DMS53 treated with DMSO at 0.1 percent for 48 hours (cell line): ENCODE results near the gene ELP5.
"Not testable (repeated sequence)": the region's sequence is repeated elsewhere in the genome, so short reads cannot be mapped to it uniquely, and the experiment has no call there.

ENCODE experiments used
- DNase-seq: peaks from one replicate; lab custom pipeline; 2025; ENCODE audit not compliant: unreplicated experiment; lab: John Stamatoyannopoulos, UW

ELP5 gene

DNA sequence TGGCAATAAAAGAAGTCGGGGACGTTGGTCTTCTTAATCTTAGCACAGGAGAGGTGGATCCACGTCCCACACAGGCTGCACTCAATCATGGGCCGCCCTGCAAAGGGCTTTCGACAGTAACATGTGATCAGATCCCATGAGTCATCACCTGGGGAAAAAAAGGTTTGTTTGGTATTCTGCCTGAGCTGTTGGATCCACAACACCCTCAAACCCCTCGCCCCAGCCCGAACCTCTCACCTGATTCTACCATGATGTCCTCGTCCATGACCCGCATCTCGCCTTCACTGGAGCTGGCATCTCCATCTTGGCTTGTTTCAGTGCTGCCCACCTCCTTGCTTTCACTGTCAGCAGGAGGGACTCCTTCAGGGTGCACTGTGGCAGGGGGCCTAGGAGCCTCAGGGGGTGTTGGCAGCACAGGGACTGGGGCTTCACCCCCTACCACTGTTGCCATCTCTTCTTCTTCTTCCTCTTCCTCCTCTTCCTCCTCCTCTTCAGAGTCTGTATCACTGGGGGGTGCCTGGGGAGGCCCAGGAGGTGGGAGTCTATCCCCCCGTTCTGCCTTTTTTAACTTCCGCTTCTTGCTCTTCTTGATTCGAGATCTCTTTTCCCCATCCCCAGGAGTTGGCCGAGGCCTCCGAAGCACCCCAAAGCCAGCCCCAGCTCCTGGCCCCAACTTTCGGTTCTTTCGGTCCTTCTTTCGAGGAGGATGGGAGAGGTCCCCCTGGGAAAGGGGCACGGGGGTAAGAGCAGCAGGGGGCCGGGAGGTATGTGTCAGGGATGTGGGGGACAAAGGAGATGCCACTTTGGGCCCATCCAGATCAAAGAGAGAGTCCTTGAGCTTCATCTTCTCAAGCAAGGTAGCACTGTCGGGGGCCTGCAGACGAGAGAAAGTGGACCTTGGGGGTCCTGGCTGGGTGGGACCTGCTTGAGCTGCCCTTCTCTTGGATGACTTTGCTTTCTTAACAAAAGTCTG is 16.0 kb upstream of the ELP5 start:
- no peak for DNase-seq

- no peak for DNase-seq
Observed at GRCh38 chr17:7236808-7237207, 15.2 kb upstream of the ELP5 start.

GRCh38 chr17:7237266-7237760 is 14.7 kb upstream of the ELP5 start:
- no peak for DNase-seq

DNA sequence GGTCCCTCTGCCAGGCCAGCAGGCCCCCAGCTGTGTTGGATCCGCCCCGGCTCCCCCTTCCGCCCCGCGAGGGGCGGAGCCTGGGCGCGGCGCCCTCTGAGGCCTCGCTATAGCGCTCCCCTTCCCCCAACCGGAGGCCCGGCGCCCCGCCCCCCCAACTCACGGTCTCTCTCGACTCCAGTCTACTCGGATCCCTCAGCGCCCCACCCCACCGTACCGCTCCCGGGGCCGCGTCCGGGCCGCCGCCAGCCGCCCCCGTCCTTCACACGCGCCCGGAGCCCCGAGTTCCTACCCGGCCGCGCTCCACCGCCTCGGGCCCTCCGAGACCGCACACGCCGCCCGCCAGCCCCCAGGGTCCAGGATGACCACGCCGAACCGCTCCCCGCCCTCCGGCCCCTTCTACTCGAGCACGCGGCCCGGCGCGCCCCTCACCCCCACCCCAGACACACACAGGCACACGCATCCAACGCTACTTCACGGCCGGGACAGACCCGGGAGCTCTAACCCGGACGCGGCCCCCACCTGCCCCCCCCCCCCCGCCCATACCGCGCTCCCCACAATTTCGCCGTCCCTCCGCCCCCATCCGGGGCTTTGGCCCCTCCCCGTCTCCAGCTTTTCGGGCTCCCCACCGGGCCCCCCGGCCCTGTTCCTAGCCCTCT is 14.1 kb upstream of the ELP5 start:
- no peak for DNase-seq

- no peak for DNase-seq
Observed at GRCh38 chr17:7238420-7239090, 13.5 kb upstream of the ELP5 start.

DNA sequence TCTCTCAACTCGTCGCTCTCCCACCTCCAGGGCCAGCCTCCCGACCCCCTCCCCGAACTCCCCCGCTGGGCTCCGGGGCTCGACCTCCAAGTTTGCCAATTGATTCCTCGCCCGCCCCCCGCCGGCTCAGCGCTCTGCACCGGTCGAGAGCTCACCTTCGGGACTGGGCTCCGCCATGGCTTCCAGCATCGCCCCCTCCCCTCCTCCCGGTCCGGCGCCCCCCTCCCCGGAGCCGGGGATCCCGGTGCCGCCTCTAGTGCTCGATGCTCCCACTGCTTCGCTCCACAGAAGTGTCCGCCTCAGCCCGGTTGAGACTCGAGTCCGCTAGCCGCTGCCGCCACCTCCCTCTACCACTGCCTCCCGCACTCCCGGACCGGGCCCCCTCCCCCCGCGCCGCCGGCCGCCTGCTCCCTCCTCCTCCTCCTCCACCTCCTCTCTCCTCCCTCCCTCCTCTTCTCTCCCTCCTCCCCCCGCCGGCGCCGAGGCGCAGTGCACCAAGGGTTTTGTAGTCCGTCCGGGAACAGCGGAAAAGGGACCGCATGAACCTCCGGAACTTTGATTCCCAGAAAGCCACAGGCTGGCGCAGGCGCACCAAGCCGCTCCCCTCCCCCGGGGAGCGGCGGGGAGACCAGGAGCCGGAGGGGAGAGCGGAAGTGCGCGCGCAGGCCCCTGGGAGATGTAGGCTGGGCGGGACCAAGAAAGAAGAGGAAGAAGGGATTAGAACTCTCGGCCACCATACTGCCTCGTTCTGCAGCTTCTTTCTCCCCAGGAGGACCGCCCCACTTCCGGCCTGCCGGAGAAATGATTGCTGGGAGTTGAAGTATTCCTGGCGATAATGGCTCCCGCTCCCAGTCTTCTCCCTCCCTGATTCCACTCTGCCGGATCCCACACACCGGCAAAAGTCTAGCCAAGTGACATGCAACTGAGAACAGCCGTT is 12.7 kb upstream of the ELP5 start, which contains the start of gene PHF23:
TSS of gene PHF23 (minus strand) at position 367 of the 937 bp plus-strand sequence. CDS start at position 189, 178 bp downstream.
- DNase-seq: peak; percentile 99

DNA sequence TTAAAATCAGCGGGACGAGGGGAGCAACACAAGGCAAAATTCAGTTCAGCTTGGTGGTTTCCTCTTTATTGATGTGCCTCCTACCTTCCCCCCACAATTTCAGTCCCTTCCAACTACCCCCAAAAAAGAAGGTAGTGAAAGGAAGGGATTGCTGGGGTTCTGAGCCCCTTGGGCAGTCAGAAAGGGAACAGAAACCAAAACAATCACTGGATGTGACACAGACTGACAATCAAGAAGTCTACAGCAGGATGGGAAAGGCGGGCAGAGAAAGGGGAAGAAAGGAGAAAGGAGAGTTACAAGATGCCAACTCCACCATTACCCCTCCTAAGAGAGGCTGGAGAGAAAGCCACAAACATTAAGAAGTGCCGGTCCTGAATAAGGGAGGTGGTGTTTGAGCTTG is 11.6 kb upstream of the ELP5 start:
- DNase-seq: no peak

GRCh38 chr17:7241090-7241733 is 10.8 kb upstream of the ELP5 start:
- DNase-seq: no peak

GRCh38 chr17:7241783-7242716 is 10.0 kb upstream of the ELP5 start, which contains the start of gene GABARAP:
TSS of gene GABARAP (minus strand) at chr17:7242449. CDS start at chr17:7242330, 119 bp downstream.
- DNase-seq: peak; percentile 94

- DNase-seq: peak; percentile 96
Observed at GRCh38 chr17:7242717-7243452, 9.1 kb upstream of the ELP5 start.

DNA sequence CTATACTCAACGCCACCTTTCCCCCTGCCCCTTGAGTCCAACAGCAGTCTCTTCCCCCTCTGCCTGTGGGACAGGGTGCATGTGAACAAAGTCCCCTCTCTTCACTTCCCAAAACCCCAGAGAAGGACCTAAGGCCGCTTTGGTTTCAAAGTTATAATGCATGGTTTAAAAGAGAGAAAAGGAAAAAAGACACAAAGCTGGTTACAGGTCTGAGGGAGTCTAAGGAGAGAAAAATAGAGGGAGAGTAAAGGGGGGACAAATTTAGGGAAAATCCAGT is 8.6 kb upstream of the ELP5 start:
- DNase-seq: no peak

DNA sequence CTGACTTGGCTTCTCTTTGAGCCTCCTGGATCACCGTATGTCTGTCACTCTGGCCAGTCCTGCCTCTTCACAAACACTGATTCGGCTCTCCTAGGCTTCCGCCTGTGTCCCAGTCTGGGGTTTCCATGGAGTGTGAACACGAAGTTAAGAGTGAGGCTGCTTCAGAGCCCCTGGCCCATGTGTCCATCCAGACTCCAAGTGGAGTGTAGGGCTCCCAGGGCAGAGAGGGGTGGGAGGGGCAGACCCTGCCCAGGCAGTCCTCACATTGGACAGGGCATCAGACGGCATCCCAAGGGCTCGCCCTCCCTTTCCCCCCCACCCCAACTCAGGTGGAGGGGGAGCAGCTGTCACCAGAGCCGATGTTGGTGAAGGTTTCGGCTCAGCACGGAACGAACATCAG is 8.2 kb upstream of the ELP5 start:
- DNase-seq: not testable (repeated sequence)

GRCh38 chr17:7246779-7247178 is 5.2 kb upstream of the ELP5 start:
- no peak for DNase-seq

DNA sequence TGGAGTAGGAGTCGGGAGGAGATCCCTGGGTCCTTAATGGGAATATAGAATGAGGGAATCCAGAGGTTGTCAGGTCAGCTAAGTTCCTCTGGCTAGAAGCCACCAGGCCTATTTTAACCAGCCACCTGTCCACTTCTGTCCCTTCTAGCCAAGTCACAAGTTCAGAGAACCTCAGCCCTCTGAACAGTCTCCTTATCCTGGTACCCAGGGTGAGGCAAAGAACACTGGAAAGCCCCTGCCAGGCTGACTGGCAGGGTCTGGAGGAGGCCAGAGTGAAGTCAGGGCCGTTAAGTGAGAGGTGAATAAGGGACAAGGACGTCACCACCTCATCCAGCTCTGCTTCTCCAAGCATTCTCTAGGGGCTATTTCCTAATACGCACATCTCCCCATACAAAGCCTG is 3.2 kb upstream of the ELP5 start:
- DNase-seq: no peak

DNA sequence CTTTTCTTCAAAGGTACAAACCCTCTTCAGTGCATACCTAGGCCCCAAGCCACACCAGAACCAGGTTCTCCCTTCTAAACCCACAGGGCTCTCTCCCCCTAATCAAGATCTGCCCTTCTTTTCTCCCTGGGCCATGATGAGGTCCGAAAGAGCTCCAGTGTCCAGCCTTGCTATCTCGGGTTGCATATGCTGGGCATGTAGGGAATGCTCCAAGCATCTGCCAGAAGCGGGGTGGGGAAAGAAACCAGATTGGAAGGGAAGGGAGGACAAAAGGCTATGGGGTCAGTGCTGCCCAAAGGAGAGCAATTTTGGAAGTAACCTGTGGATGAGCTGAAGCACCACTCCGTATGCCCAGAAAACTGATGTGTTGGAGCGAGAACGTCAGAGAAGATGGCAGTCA is 2.8 kb upstream of the ELP5 start:
- DNase-seq: no peak

- DNase-seq: no peak
Observed at GRCh38 chr17:7249830-7250229, 2.2 kb upstream of the ELP5 start.

GRCh38 chr17:7250695-7251627 is 1.1 kb upstream of the ELP5 start:
- DNase-seq: no peak
